EL (cell line): ENCODE measurements around the gene TYROBP.

ENCODE experiments used
- DNase-seq: peaks from one replicate; pipeline ENCODE4 v3.0.0-alpha.2; 2016

Gene TYROBP

DNA sequence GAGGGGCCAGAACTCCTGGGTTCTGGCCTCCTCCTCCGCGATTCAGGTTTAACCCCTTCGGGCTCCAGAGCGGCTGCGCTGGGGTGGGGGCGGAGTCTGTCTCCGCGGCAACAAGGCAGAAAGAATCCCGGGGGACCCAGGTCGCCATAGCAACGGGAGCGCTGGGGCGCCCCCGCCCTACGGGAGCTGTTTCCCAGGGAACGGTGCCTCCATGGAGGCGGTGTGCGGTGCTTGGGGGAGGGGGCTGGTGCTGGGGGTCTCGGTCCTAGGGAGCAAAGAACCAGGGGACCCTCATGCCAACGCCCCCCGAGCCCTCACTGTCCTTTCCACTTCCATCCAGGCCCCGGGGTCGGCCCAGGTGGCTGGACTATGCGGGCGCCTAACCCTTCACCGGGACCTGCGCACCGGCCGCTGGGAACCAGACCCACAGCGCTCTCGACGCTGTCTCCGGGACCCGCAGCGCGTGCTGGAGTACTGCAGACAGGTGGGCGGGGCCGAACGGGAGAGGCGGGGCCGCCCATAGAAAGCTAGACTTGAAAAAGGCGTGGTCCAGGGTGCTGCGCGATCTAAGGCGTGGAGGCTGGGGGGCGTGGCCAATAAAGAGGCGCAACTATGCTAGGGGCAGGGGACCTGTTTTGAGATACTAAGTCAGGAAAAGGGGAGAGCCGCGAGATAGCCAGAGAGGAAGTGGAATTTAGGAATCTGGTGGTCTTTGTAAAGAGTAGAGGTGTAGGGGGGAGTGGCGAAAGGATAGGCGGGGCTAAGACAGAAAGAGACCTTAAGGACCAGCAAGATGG lies 38.6 kb downstream of the TYROBP start:
- DNase-seq = peak; percentile 78

DNA sequence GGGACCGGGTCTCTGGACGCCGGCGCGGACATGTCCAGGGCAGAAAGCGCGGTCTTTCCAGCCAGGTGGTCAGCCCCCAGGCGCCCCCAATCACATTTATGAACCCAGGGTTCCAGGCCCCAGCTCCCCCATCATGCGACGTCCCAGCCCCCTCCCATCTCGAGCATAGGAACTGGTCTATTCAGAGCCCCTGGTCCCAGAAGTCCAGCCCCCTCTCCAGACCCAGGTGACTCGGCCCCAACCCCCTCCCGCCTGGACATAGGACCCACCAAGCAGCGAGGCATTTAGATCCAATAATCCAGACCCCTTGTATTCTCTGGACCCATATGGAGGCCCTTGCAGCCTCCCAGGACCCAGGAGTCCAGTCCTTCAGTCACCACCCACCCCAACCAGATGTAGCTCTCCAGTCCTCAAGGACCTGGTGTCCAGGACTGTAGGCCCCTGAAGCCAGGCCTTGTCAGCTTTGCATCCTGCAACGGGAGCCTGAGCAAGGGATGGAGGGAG lies 39.2 kb downstream of the TYROBP start:
- no peak for DNase-seq

DNA sequence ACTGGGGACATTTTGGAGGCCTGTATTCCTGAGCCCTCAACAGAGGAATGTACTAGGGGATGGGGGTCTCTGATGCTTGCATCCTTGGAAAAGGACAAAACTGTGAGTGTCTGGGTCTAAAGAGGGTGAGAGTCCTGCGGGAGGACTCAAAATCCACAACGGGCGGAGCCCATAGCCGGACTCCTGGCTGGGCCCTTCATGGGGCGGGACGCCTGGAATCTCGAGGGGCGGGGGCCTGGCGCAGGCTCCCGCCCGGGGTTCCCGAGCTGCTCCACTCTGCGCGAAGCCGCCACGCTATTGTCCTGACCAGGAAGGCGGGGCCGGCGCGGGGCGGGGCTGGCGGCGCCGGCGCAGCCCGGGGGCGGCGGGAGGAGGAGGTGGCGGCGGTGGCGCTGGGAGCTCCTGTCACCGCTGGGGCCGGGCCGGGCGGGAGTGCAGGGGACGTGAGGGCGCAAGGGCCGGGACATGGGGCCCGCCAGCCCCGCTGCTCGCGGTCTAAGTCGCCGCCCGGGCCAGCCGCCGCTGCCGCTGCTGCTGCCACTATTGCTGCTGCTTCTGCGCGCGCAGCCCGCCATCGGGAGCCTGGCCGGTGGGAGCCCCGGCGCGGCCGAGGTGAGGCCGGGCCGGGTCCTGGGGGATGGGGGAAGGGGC lies 39.8 kb downstream of the TYROBP start, which contains the start of gene APLP1:
TSS of gene APLP1 (plus strand) at position 403 of the 651 bp plus-strand sequence. CDS start at position 466, 63 bp downstream.
- peak; percentile 53 for DNase-seq

DNA sequence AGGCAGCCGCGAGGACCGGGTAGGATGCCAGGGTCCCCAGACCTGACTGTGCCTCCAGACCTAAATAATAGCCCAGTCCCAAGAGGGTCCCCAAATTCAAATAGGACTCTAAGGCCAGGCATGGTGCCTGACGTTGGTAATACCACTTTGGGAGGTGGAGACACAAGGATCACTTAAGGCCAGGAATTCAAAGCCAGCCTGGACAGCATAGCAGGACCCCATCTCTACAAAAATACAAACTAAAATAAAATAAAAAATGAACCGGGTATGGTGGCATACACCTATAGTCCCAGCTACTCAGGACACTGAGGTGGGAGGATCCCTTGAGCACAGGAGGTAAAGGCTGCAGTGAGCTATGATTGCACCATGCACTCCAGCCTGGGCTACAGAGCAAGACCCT lies 45.1 kb downstream of the TYROBP start:
- DNase-seq = no peak

DNA sequence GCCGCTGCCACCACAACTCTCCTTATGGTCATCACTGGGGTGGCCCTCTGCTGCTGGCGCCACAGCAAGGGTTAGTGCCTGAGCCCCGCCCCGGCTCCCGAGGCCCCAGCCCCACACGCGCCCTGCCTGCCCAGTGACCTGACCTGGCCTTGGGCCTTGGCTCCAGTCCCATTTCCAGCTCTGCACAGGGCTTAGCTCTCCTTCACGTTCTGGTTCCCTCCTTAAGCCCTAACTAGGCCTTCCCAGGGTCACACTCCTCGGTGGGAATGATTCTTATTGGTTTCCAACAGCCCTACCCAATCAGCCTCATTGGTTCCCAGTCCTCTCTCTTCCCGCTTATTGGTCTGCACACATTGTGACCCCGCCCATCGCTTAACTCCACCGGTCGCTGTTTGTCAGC lies 45.6 kb downstream of the TYROBP start:
- no peak for DNase-seq

DNA sequence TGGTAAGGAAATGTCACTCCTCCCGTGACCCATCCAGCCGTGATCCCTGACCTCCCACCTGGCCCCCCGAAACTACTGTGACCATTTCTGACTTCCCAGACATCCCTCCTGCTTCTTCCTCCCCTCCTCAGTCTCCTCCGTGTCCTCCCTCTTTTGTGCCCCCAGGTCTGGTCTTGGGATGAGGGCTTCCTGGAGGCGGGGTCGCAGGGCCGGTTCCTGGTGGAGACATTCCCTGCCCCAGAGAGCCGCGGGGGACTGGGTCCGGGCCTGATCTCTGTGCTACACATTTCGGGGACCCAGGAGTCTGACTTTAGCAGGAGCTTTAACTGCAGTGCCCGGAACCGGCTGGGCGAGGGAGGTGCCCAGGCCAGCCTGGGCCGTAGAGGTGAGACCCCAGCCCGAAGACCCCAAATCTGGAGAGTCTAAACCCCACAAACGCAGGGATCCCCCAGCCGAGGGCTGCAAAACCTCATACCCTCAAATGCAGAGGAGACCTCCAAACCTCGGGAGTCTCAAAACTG lies 46.4 kb downstream of the TYROBP start:
- no peak for DNase-seq

DNA sequence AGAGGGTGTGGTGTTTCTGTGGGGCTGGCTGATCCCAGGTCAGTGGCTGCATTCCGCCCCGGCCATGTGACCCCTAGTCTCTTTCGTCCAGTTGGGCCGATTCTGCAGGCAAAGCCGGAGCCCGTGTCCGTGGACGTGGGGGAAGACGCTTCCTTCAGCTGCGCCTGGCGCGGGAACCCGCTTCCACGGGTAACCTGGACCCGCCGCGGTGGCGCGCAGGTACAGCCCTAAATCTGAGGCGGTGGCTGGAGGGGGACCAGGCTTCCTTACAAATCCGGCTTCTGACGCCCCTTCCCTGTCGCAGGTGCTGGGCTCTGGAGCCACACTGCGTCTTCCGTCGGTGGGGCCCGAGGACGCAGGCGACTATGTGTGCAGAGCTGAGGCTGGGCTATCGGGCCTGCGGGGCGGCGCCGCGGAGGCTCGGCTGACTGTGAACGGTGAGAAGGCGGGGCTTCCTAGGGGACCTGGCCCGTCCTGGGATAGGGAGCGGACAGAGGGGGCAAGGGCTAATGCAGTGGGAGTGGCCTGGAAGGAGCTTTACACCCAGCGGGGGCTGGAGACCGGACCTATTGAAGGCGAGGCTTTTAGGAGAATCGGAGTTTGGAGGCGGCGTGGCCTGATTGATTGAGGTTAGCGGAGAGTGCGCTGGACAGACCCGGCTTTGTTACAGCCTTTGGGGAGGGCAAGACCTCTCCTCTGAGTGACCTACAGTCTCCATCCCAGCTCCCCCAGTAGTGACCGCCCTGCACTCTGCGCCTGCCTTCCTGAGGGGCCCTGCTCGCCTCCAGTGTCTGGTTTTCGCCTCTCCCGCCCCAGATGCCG lies 47.1 kb downstream of the TYROBP start:
- no peak for DNase-seq

DNA sequence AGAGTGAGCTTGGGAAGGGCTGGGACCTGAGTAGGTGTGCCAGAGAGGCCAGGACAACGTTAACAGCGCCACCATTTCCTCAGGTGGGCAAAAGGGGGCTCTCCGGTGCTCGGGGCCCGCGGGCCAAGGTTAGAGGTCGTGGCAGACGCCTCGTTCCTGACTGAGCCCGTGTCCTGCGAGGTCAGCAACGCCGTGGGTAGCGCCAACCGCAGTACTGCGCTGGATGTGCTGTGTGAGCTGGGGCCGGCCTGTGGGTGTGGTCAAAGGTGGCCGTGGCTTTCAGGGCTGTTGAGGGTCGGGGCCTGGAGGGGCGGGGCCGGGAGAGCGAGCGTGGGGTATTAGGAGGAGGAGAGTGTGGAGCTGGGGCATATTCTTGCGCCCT lies 47.7 kb downstream of the TYROBP start:
- no peak for DNase-seq

DNA sequence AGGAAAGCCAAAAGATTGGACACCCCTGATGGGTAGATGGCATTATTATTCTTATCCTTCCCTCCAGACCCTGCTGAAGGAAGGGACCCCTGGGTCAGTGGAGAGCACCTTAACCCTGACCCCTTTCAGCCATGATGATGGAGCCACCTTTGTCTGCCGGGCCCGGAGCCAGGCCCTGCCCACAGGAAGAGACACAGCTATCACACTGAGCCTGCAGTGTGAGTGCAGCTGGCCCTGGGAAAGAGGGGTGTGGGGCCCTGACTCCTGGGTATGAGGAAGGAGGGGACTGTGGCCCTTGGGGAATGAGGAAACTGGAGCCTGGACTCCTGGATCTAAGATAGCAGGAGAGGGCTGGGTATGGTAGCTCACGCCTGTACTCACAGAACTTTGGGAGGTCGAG lies 48.7 kb downstream of the TYROBP start:
- no peak for DNase-seq

DNA sequence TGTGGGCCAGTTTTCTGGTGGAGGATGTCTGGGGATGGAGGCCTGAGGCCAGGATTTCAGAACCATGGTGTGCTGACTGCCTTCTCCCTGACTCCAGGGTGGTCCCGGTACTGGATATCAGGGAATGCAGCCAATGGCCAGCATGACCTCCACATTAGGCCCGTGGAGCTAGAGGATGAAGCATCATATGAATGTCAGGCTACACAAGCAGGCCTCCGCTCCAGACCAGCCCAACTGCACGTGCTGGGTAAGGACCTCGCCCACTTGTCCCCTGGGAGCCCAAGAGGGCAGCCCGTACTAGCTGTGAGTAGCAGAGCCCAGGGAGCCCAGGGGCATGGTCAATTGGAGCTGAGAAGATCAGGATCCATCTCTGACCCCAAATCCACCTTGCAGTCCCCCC lies 49.8 kb downstream of the TYROBP start:
- no peak for DNase-seq

DNA sequence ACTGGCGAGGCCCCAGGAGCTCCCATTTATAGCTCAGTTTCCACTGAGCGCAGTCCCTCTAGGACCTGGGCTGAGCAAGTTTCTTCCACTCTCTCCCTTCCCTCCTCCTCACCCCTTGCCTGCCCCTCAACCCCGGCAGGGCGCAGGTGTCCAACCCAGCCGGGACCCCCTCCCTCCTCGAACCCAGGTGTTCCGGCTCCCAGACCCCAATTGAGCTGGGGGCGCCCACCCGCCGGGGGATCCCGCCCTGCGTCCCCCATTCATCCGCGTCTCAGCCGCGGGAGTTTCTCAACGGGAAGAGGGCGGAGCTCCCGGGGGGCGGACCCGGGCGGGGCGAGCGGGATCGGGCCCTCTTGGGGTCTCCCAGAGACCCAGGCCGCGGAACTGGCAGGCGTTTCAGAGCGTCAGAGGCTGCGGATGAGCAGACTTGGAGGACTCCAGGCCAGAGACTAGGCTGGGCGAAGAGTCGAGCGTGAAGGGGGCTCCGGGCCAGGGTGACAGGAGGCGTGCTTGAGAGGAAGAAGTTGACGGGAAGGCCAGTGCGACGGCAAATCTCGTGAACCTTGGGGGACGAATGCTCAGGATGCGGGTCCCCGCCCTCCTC lies 51.4 kb downstream of the TYROBP start, which contains the start of gene KIRREL2:
TSS of gene KIRREL2 (plus strand) at position 366 of the 604 bp plus-strand sequence. CDS start at position 575, 209 bp downstream.
- DNase-seq = no peak
